VCaP (cell line): ENCODE measurements around the gene TTLL10.

ENCODE experiments used
- H3K27ac ChIP-seq: fragments of 450-650 bp; 2 replicates; pipeline ENCODE4 v1.5.1; 2017
- CTCF ChIP-seq: fragments of 450-650 bp; conservative IDR thresholded peaks from 2 replicates; pipeline ENCODE4 v1.5.1; 2017; ENCODE audit warnings: mild to moderate bottlenecking, moderate library complexity

Gene TTLL10

GRCh38 chr1:1230656-1231399, 57.1 kb downstream of the TTLL10 start:
- H3K27ac ChIP-seq: peak overlapping the region; percentile 97
- TF ChIP-seq CTCF: peak; percentile 51

- no peak for TF ChIP-seq CTCF
- peak within 1 kb of the TSS; percentile 97 for H3K27ac ChIP-seq
These were observed 57.9 kb downstream of the TTLL10 start, which contains the start of gene SDF4 for GRCh38 chr1:1231400-1232207. Gene SDF4, minus strand, starts transcription at chr1:1232001. Its CDS starts 3,229 bp downstream, at chr1:1228772.

GRCh38 chr1:1232208-1232795, 58.6 kb downstream of the TTLL10 start, which contains the start of gene B3GALT6:
Gene B3GALT6, plus strand, starts transcription at chr1:1232237. Its CDS starts 42 bp downstream, at chr1:1232279.
- TF ChIP-seq CTCF: no peak

GRCh38 chr1:1232796-1233566, 59.3 kb downstream of the TTLL10 start:
- no peak for TF ChIP-seq CTCF
- peak overlapping the region; percentile 97 for H3K27ac ChIP-seq

More at GRCh38 chr1:1232208-1232795, 58.6 kb downstream of the TTLL10 start, which contains the start of gene B3GALT6:
- H3K27ac ChIP-seq: peak within 1 kb of the TSS; percentile 97

- peak overlapping the region; percentile 14; the same call in 1 of the 2 replicates for H3K27ac ChIP-seq
- TF ChIP-seq CTCF: no peak
These were observed 59.9 kb downstream of the TTLL10 start for GRCh38 chr1:1233567-1233892.

GRCh38 chr1:1234180-1234808, 60.6 kb downstream of the TTLL10 start:
- no peak for TF ChIP-seq CTCF
- H3K27ac ChIP-seq: peak overlapping the region; percentile 14; the same call in 1 of the 2 replicates
